ENCODE data around the gene FAM221B.

- TF ChIP-seq, protein P1, sequence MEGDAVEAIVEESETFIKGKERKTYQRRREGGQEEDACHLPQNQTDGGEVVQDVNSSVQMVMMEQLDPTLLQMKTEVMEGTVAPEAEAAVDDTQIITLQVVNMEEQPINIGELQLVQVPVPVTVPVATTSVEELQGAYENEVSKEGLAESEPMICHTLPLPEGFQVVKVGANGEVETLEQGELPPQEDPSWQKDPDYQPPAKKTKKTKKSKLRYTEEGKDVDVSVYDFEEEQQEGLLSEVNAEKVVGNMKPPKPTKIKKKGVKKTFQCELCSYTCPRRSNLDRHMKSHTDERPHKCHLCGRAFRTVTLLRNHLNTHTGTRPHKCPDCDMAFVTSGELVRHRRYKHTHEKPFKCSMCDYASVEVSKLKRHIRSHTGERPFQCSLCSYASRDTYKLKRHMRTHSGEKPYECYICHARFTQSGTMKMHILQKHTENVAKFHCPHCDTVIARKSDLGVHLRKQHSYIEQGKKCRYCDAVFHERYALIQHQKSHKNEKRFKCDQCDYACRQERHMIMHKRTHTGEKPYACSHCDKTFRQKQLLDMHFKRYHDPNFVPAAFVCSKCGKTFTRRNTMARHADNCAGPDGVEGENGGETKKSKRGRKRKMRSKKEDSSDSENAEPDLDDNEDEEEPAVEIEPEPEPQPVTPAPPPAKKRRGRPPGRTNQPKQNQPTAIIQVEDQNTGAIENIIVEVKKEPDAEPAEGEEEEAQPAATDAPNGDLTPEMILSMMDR (conservative IDR thresholded peaks at IDR 0.05; ENCODE audit: low read depth, low read length): no peak
- TF ChIP-seq EZH2 (IDR thresholded peaks at IDR 0.05; ENCODE audit: borderline replicate concordance, low read depth, low read length, poor library complexity, severe bottlenecking): no peak
Measured at GRCh38 chr9:35854091-35854762, 25.7 kb upstream of the FAM221B start.
